Suprapubic skin (tissue), 4 donors: Measurements from ENCODE around the gene RAPGEF5. TPM values are rescaled to one million over a fixed set of nuclear protein-coding genes. Genes with fewer than 3 reads are reported as not detected.

Source experiments
- DNase-seq, 2 donors: peaks; one replicate each; pipeline ENCODE4 v3.0.0-alpha.2; 2019; ENCODE audit warnings: low spot score in 2 of 2
- H3K27ac ChIP-seq: fragments of 200-600 bp; sonication (generic); one replicate; pipeline ENCODE4 v1.5.1; 2019
- H3K27me3 ChIP-seq: fragments of 200-600 bp; sonication (generic); one replicate; pipeline ENCODE4 v1.5.1; 2019
- H3K36me3 ChIP-seq: fragments of 200-600 bp; sonication (generic); one replicate; pipeline ENCODE4 v1.5.1; 2019
- H3K4me1 ChIP-seq: fragments of 200-600 bp; sonication (generic); one replicate; pipeline ENCODE4 v1.5.1; 2019
- H3K4me3 ChIP-seq: fragments of 200-600 bp; sonication (generic); one replicate; pipeline ENCODE4 v1.5.1; 2019; ENCODE audit warnings: mild to moderate bottlenecking
- H3K9me3 ChIP-seq: fragments of 200-600 bp; sonication (generic); one replicate; pipeline ENCODE4 v1.5.1; 2019
- EP300 ChIP-seq: sonication (generic); formaldehyde crosslinking; IDR thresholded peaks from one replicate; pipeline ENCODE4 v1.6.1; 2017; ENCODE audit warnings: antibody characterized with exemption
- POLR2A ChIP-seq, 2 donors: fragments of 450-650 bp; IDR thresholded peaks; one replicate each; pipeline ENCODE4 v1.6.1; 2017; ENCODE audit warnings: antibody characterized with exemption in 2 of 2, mild to moderate bottlenecking in 2 of 2, moderate library complexity in 2 of 2
- POLR2AphosphoS5 ChIP-seq, 3 donors: sonication (generic); formaldehyde crosslinking; IDR thresholded peaks; one replicate each; pipeline ENCODE4 v1.6.1; 2017; ENCODE audit warnings: antibody characterized with exemption in 3 of 3
- WGBS: methylation state at CpG from one replicate; pipeline ENCODE4 v1.1.5; 2018; 5-methylcytosine and 5-hydroxymethylcytosine counted together
- total RNA-seq, 4 donors: library from RNA; depleted of rRNA; stranded (reverse); fragments of >200 nt; gene quantifications; one replicate each; pipeline ENCODE4 v1.1.0, GENCODE V29; 2016
- TF ChIP-seq, protein P1 (sequence below), 2 donors: fragments of 200-600 bp in 1 of 2; fragments of 450-650 bp in 1 of 2; sonication (generic) in 1 of 2; IDR thresholded peaks; one replicate each; pipeline ENCODE4 v1.5.1; 2016 to 2019; ENCODE audit warnings: antibody characterized with exemption in 2 of 2, mild to moderate bottlenecking in 1 of 2, moderate library complexity in 1 of 2

The RAPGEF5 gene
- total RNA-seq, 4 donors from 2014 or later = 22.6 to 88.5 (median 26.9) TPM

DNA sequence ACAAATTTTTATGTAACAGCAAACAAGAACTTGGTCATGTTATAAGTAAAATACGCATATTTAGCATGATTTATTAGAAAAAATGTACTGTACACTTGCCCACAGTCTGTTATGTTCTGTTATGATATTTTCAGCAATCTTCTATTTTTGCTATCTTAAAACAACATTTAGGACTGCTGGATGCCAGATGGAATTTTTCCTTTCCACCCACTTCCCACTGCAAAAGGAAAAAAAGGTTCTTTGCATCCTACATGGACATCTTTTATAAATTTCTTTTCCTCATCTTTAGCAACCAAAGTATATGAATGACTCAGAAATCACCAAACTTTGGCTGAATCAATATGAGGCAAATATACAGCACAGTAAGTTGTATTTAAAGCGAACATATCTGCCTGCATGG is 146.0 kb downstream of the RAPGEF5 start:
- TF ChIP-seq POLR2AphosphoS5 (IDR thresholded peaks at IDR 0.05) (no peak), POLR2A (IDR thresholded peaks at IDR 0.05) (no peak)
- TF ChIP-seq, protein P1, sequence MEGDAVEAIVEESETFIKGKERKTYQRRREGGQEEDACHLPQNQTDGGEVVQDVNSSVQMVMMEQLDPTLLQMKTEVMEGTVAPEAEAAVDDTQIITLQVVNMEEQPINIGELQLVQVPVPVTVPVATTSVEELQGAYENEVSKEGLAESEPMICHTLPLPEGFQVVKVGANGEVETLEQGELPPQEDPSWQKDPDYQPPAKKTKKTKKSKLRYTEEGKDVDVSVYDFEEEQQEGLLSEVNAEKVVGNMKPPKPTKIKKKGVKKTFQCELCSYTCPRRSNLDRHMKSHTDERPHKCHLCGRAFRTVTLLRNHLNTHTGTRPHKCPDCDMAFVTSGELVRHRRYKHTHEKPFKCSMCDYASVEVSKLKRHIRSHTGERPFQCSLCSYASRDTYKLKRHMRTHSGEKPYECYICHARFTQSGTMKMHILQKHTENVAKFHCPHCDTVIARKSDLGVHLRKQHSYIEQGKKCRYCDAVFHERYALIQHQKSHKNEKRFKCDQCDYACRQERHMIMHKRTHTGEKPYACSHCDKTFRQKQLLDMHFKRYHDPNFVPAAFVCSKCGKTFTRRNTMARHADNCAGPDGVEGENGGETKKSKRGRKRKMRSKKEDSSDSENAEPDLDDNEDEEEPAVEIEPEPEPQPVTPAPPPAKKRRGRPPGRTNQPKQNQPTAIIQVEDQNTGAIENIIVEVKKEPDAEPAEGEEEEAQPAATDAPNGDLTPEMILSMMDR (IDR thresholded peaks at IDR 0.05) = no peak
- H3K27ac ChIP-seq = no peak overlapping the region
- DNase-seq = no peak
- H3K27me3 ChIP-seq = no peaks in the 10 kb centered on the region
- H3K9me3 ChIP-seq = no peaks in the 10 kb centered on the region
- no peak overlapping the region for H3K4me3 ChIP-seq
- 83% methylated on average over 2 of the region's 2 CpGs for WGBS
- H3K36me3 ChIP-seq = no peaks in the 10 kb centered on the region
- H3K4me1 ChIP-seq = peaks cover 36% of the 10 kb centered on the region

DNA sequence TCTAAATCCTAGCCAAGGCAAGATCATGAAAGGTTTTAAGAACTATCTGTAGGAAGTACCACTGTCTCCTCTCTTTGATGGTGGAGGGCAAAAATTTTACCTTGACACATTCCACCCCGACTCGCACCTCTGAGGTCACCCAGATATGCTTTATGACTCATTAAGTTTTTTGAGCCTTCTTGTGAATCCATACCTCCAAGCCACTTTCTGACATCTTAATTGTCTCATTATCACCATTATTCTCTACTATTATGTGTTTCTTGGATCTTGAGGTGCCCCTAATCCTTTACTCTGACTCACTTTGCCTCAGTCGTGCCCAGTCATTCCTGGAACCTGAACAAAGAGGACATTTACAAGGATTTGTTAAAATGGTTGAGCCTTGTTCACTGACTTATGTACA is 146.6 kb downstream of the RAPGEF5 start:
- 52% methylated on average over 3 of the region's 3 CpGs for WGBS
- TF ChIP-seq, protein P1 (IDR thresholded peaks at IDR 0.05) = no peak
- TF ChIP-seq EP300 (no peak), POLR2A (IDR thresholded peaks at IDR 0.05) (no peak), POLR2AphosphoS5 (IDR thresholded peaks at IDR 0.05) (no peak)
- H3K27ac ChIP-seq = no peak overlapping the region
- no peaks in the 10 kb centered on the region for H3K36me3 ChIP-seq
- H3K9me3 ChIP-seq = no peaks in the 10 kb centered on the region
- no peaks in the 10 kb centered on the region for H3K27me3 ChIP-seq
- H3K4me1 ChIP-seq = peaks cover 43% of the 10 kb centered on the region
- DNase-seq = no peak
- H3K4me3 ChIP-seq = no peak overlapping the region

DNA sequence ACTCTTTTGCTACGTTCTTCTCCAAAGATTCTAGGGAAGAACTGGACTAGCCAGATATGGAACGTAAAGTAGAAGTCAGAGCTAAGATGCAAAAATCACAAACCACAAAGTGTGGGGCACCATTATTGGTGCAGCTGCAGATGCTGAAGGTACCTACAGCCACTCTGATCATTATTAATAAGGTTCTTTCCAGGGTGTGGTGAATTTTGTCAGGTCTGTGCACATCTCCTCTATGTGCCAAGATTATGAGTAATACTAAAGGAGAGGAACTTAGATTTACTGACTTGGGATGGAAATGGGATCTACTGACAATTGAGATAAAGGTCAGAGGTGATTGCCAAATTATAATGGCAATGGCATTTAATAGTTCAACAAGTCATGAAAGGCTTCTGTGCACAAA is 148.2 kb downstream of the RAPGEF5 start:
- DNase-seq = no peak
- TF ChIP-seq, protein P1 (IDR thresholded peaks at IDR 0.05) = no peak
- no peak for TF ChIP-seq EP300
- no peak for TF ChIP-seq POLR2A (IDR thresholded peaks at IDR 0.05)
- 30% methylated on average over 2 of the region's 2 CpGs for WGBS
- H3K27me3 ChIP-seq = no peaks in the 10 kb centered on the region
- H3K36me3 ChIP-seq = no peaks in the 10 kb centered on the region
- H3K4me3 ChIP-seq = no peak overlapping the region
- H3K9me3 ChIP-seq = no peaks in the 10 kb centered on the region
- peaks cover 40% of the 10 kb centered on the region for H3K4me1 ChIP-seq
- peak overlapping the region; percentile 44 for H3K27ac ChIP-seq

DNA sequence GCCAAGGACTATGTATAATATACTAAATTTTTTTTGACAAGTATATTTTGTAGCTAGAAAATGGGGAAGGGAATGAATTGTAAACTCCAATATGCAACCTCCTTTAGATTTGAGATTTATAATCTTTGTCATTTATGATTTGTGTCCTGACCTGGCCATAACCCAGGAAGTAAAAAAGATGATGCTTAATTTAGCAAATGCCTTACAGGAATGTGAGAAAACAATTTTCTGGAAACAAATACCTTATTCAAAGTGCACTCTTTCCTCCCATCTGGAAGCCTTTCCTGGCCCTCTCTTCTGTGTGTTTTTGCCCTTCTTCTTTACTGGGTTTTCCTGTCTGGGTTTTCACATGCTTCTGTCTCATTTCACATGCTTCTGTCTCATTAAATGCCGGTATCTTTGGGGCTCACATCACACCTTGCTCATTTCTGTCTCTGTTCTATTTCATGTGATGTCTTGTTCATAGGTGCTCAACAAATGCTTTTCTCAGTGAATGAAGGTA is 149.2 kb downstream of the RAPGEF5 start:
- H3K4me1 ChIP-seq = peaks cover 40% of the 10 kb centered on the region
- 24% methylated on average over 1 of the region's 1 CpG for WGBS
- H3K4me3 ChIP-seq = no peak overlapping the region
- no peaks in the 10 kb centered on the region for H3K27me3 ChIP-seq
- TF ChIP-seq POLR2AphosphoS5 (IDR thresholded peaks at IDR 0.05) = no peak
- TF ChIP-seq, protein P1 (IDR thresholded peaks at IDR 0.05) = no peak
- TF ChIP-seq EP300 = no peak
- no peak for TF ChIP-seq POLR2A (IDR thresholded peaks at IDR 0.05)
- peak overlapping the region; percentile 27 for H3K27ac ChIP-seq
- DNase-seq = no peak
- peaks cover 6% of the 10 kb centered on the region for H3K36me3 ChIP-seq
- no peaks in the 10 kb centered on the region for H3K9me3 ChIP-seq

DNA sequence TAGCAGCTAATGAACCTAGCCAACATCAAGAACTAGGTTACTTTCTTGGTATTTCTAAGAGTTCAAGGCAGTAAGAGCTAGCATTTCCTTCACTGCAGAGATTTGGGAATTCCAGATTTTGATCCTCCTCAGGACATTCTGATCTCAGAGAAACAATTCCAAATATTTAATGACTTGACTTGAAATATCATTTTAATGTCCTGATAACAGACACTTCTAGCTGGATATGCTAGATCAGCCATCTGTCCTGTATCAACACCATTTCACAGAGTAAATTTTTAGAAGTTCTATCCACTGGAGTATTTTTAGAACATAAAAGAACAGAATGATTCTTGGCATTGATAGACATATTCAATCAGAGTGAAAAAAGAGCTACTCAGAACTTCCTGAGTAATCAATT is 151.3 kb downstream of the RAPGEF5 start:
- Histone ChIP-seq H3K9me3 (no peaks in the 10 kb centered on the region), H3K27me3 (no peaks in the 10 kb centered on the region), H3K27ac (no peak overlapping the region), H3K36me3 (peaks cover 6% of the 10 kb centered on the region), H3K4me1 (peaks cover 37% of the 10 kb centered on the region), H3K4me3 (no peak overlapping the region)
- DNase-seq = no peak
- no peak for TF ChIP-seq POLR2A (IDR thresholded peaks at IDR 0.05)
- TF ChIP-seq EP300 = no peak
- TF ChIP-seq POLR2AphosphoS5 (IDR thresholded peaks at IDR 0.05) = no peak
- TF ChIP-seq, protein P1 (IDR thresholded peaks at IDR 0.05) = no peak
